ENCODE data around the gene HSBP1L1. TPM values are rescaled to one million over a fixed set of nuclear protein-coding genes. Genes with fewer than 3 reads are reported as not detected.

Gene HSBP1L1
- total RNA-seq, 1 experiment from 2014 or later: not detected

DNA sequence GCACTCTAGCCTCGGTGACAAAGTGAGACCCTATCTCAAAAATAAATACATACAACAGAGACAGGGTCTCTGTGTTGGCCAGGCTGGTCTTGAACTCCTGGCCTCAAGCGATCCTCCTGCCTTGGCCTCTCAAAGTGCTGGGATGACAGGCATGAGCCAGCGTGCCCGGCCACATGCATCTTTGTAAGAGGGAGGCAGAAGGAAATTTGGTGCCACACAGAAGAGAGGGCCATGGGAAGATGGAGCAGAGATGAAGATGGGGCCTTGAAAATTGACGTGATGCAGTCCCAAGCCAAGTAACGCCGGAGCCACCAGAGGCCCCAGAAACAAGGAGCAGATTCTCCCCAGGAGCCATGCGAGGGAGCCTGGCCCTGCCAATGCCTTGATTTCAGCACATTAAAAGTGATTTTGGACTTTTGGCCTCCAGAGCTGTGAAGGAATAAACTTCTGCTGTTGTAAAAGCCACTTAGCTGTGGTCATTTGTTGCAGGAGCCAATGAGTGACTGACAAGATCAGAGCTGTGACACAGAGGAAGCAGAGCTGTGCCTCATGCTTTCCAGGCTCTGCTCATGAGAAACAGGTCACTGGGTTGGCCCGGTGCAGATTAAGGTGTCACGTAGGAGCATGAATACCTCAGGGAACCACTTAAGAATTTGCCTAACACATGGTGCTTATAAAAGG lies 10.3 kb upstream of the HSBP1L1 start:
- Histone ChIP-seq H3K27ac (ENCODE audit: insufficient read length, low read depth, low read length) (no peak overlapping the region), H3K79me1 (ENCODE audit: insufficient read depth, low read depth, low read length, poor library complexity, severe bottlenecking) (no peaks in the 10 kb centered on the region), H2AFZ (ENCODE audit: low read length) (no peak overlapping the region), H3K9me3 (ENCODE audit: control insufficient read depth, low read depth, low read length) (no peaks in the 10 kb centered on the region), H3K23me2 (ENCODE audit: insufficient read length, low read depth, low read length, poor library complexity, severe bottlenecking) (peaks cover 4% of the 10 kb centered on the region), H2BK15ac (ENCODE audit: low read depth, low read length) (no peak overlapping the region), H3K18ac (ENCODE audit: insufficient read length, low read depth, low read length) (no peak overlapping the region), H2BK12ac (ENCODE audit: insufficient read length, low read depth, low read length) (no peak overlapping the region), H3T11ph (ENCODE audit: low read length) (no peak overlapping the region), H3K4me2 (ENCODE audit: insufficient read depth, insufficient read length, low read length) (no peak overlapping the region), H3K9ac (ENCODE audit: extremely low read depth, insufficient read length, low read length) (no peak overlapping the region), H3K4me1 (ENCODE audit: insufficient read depth, low read length) (no peaks in the 10 kb centered on the region), H3K4ac (ENCODE audit: low read depth, low read length) (no peak overlapping the region), H3K27me3 (ENCODE audit: insufficient read depth, low read length) (peaks cover 17% of the 10 kb centered on the region), H4K91ac (ENCODE audit: insufficient read length, low read depth, low read length) (no peak overlapping the region), H2BK120ac (ENCODE audit: low read depth, low read length, poor library complexity, severe bottlenecking) (no peak overlapping the region), H3K56ac (ENCODE audit: insufficient read length, low read depth, low read length) (no peak overlapping the region), H3K79me2 (ENCODE audit: insufficient read depth, low read length) (no peaks in the 10 kb centered on the region), H4K5ac (ENCODE audit: insufficient read length, low read depth, low read length) (no peak overlapping the region), H3K14ac (ENCODE audit: insufficient read depth, low read length) (no peak overlapping the region), H2AK5ac (ENCODE audit: insufficient read length, low read length) (no peak overlapping the region), H2BK20ac (ENCODE audit: low read depth, low read length, poor library complexity, severe bottlenecking) (no peak overlapping the region), H4K20me1 (ENCODE audit: control insufficient read depth, insufficient read depth, insufficient read length) (no peaks in the 10 kb centered on the region), H4K8ac (replicated peaks; ENCODE audit: insufficient read length, low read depth, low read length) (no peak overlapping the region), H3K23ac (ENCODE audit: insufficient read length, low read depth, low read length) (no peak overlapping the region), H2BK5ac (ENCODE audit: insufficient read length, low read length) (no peak overlapping the region)
- Mint-ChIP-seq H3K9me3 (no peaks in the 10 kb centered on the region; a peak in 1 of 5 replicates), H3K4me3 (no peak overlapping the region), H3K36me3 (ENCODE audit: insufficient read depth in 1 of 3, low read depth in 3 of 3) (peaks cover 0 to 1% (median 0%) of the 10 kb centered on the region in 3 experiments; a peak in 1 of 7 replicates), H3K27ac (no peak overlapping the region), H3K4me1 (peaks cover 22 to 25% of the 10 kb centered on the region in 2 experiments), H3K27me3 (ENCODE audit: low read depth) (peaks cover 87% of the 10 kb centered on the region)
- WGBS (ENCODE audit: extremely low coverage, insufficient read length, low lambda C conversion rate): no CpG with 5 or more reads among the region's 10 CpGs
- TF ChIP-seq, protein P1, sequence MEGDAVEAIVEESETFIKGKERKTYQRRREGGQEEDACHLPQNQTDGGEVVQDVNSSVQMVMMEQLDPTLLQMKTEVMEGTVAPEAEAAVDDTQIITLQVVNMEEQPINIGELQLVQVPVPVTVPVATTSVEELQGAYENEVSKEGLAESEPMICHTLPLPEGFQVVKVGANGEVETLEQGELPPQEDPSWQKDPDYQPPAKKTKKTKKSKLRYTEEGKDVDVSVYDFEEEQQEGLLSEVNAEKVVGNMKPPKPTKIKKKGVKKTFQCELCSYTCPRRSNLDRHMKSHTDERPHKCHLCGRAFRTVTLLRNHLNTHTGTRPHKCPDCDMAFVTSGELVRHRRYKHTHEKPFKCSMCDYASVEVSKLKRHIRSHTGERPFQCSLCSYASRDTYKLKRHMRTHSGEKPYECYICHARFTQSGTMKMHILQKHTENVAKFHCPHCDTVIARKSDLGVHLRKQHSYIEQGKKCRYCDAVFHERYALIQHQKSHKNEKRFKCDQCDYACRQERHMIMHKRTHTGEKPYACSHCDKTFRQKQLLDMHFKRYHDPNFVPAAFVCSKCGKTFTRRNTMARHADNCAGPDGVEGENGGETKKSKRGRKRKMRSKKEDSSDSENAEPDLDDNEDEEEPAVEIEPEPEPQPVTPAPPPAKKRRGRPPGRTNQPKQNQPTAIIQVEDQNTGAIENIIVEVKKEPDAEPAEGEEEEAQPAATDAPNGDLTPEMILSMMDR (conservative IDR thresholded peaks at IDR 0.05): no peak
- DNase-seq: no peak
